WTC11 (cell line): ENCODE data around the gene KCTD21.

Experiments
- KAT7 ChIP-seq: sonication (generic); formaldehyde crosslinking; IDR thresholded peaks from 2 replicates; pipeline ENCODE4 v1.8.1; 2023; ENCODE audit warnings: missing genetic modification reagents, mild to moderate bottlenecking, borderline replicate concordance
- TF ChIP-seq, protein P1 (sequence below): fragments of 200-600 bp; IDR thresholded peaks from 2 replicates; pipeline ENCODE4 v1.8.0; 2022; ENCODE audit warnings: antibody characterized with exemption
- TF ChIP-seq, protein P2 (sequence below): fragments of 250-450 bp; sonication (Bioruptor Pico); IDR thresholded peaks from 2 replicates; pipeline ENCODE4 v2.1.2; 2022; ENCODE audit warnings: mild to moderate bottlenecking, moderate library complexity

DNA sequence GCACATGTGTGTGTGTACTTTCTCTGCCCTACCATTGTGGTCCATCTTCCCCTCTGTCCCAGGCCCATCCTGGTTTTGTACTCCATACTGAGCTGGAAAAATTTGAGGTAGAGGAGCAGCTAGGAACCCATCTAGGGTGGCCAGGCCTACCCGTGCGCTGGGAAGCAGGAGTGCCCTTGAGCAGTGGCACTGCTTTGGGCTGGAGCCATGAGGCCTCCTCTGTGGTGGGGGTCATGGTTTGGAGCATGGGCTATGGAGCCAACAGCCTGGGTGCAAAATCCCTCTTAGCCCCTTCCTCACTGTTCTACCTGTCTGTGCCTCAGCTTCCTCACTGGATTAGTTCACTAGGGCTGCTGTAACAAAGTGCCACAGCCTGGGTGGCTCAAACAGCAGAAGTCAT, 27.1 kb downstream of the KCTD21 start:
- TF ChIP-seq, protein P1, sequence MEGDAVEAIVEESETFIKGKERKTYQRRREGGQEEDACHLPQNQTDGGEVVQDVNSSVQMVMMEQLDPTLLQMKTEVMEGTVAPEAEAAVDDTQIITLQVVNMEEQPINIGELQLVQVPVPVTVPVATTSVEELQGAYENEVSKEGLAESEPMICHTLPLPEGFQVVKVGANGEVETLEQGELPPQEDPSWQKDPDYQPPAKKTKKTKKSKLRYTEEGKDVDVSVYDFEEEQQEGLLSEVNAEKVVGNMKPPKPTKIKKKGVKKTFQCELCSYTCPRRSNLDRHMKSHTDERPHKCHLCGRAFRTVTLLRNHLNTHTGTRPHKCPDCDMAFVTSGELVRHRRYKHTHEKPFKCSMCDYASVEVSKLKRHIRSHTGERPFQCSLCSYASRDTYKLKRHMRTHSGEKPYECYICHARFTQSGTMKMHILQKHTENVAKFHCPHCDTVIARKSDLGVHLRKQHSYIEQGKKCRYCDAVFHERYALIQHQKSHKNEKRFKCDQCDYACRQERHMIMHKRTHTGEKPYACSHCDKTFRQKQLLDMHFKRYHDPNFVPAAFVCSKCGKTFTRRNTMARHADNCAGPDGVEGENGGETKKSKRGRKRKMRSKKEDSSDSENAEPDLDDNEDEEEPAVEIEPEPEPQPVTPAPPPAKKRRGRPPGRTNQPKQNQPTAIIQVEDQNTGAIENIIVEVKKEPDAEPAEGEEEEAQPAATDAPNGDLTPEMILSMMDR = no peak
- no peak for TF ChIP-seq KAT7 (CRISPR knock-in tag)
- TF ChIP-seq, protein P2, sequence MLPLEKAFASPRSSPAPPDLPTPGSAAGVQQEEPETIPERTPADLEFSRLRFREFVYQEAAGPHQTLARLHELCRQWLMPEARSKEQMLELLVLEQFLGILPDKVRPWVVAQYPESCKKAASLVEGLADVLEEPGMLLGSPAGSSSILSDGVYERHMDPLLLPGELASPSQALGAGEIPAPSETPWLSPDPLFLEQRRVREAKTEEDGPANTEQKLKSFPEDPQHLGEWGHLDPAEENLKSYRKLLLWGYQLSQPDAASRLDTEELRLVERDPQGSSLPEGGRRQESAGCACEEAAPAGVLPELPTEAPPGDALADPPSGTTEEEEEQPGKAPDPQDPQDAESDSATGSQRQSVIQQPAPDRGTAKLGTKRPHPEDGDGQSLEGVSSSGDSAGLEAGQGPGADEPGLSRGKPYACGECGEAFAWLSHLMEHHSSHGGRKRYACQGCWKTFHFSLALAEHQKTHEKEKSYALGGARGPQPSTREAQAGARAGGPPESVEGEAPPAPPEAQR (CRISPR knock-in tag) = no peak
